Stimulated activated CD4-positive, alpha-beta T cell treated with anti-CD3 and anti-CD28 coated beads, TNF-alpha, amount 100 ng/mL, for 1 hour (primary cell): ENCODE results near the gene PLTP.
"Not testable (repeated sequence)": the region's sequence is repeated elsewhere in the genome, so short reads cannot be mapped to it uniquely, and the experiment has no call there.

Experiments used
- DNase-seq, 3 donors: peaks; one replicate each; pipeline ENCODE4 v3.0.0-alpha.2; 2020; ENCODE audit warnings: low read depth in 3 of 3, low spot score in 1 of 3

Gene PLTP

GRCh38 chr20:45944965-45945677 lies 33.2 kb upstream of the PLTP start:
- no peak for DNase-seq

GRCh38 chr20:45944151-45944964 lies 32.4 kb upstream of the PLTP start:
- no peak for DNase-seq

- DNase-seq = no peak
These were observed 31.7 kb upstream of the PLTP start for GRCh38 chr20:45943613-45944012.

GRCh38 chr20:45940469-45940868 lies 28.5 kb upstream of the PLTP start:
- DNase-seq = no peak

- no peak for DNase-seq
These were observed 28.1 kb upstream of the PLTP start for GRCh38 chr20:45940053-45940452.

- no peak for DNase-seq
These were observed 26.9 kb upstream of the PLTP start for GRCh38 chr20:45938727-45939438.

GRCh38 chr20:45937765-45938164 lies 25.8 kb upstream of the PLTP start:
- no peak for DNase-seq

- DNase-seq = no peak
These were observed 23.6 kb upstream of the PLTP start for GRCh38 chr20:45935416-45936046.

- DNase-seq = peak; percentile 97 to 99 (median 98)
These were observed 22.8 kb upstream of the PLTP start, which contains the start of gene PCIF1 for GRCh38 chr20:45934586-45935415. Gene PCIF1 (plus strand): TSS chr20:45934683. CDS start chr20:45939000, 4,317 bp downstream.

GRCh38 chr20:45934046-45934585 lies 22.2 kb upstream of the PLTP start:
- no peak for DNase-seq

- DNase-seq = peak; percentile 22
These were observed 21.5 kb upstream of the PLTP start for GRCh38 chr20:45933266-45934045.

GRCh38 chr20:45931680-45932079 lies 19.7 kb upstream of the PLTP start:
- not testable (repeated sequence) for DNase-seq

GRCh38 chr20:45927071-45927878 lies 15.3 kb upstream of the PLTP start:
- no peak for DNase-seq

- no peak for DNase-seq
These were observed 14.7 kb upstream of the PLTP start for GRCh38 chr20:45926731-45927070.

- no peak for DNase-seq
These were observed 14.0 kb upstream of the PLTP start for GRCh38 chr20:45925821-45926506.

- no peak for DNase-seq
These were observed 12.7 kb upstream of the PLTP start for GRCh38 chr20:45924391-45925261.
